Nephron progenitor cell (in vitro differentiated cells): Measurements from ENCODE around the gene CACNA2D3.

Experiments used
- DNase-seq: peaks from one replicate; pipeline ENCODE4 v3.0.0; 2021
- H3K27ac Mint-ChIP-seq: 2 replicates; pipeline ENCODE4 v1.8.0; 2021; ENCODE audit warnings: mild to moderate bottlenecking, moderate library complexity, mixed read lengths
- H3K27me3 Mint-ChIP-seq: 2 replicates; pipeline ENCODE4 v1.8.0; 2021; ENCODE audit warnings: mild to moderate bottlenecking, low read depth, mixed read lengths; ENCODE audit not compliant: poor library complexity
- H3K36me3 Mint-ChIP-seq: 2 replicates; pipeline ENCODE4 v1.8.0; 2021; ENCODE audit warnings: low read depth, mixed read lengths
- H3K4me1 Mint-ChIP-seq: 2 replicates; pipeline ENCODE4 v1.8.0; 2021; ENCODE audit warnings: mixed read lengths
- H3K4me3 Mint-ChIP-seq: 2 replicates; pipeline ENCODE4 v1.8.0; 2021; ENCODE audit warnings: mild to moderate bottlenecking, moderate library complexity, mixed read lengths
- H3K9me3 Mint-ChIP-seq: 2 replicates; pipeline ENCODE4 v1.8.0; 2021; ENCODE audit warnings: mild to moderate bottlenecking, moderate library complexity, mixed read lengths
- CTCF ChIP-seq: fragments of 200-600 bp; sonication (generic); IDR thresholded peaks from 2 replicates; pipeline ENCODE4 v1.5.0; 2021; ENCODE audit warnings: antibody characterized with exemption

The CACNA2D3 gene

GRCh38 chr3:55012091-55012490 is 889.7 kb downstream of the CACNA2D3 start:
- TF ChIP-seq CTCF, result no peak
- Mint-ChIP-seq H3K27ac (no peak overlapping the region), H3K36me3 (no peaks in the 10 kb centered on the region), H3K9me3 (no peaks in the 10 kb centered on the region), H3K4me1 (peaks cover 32% of the 10 kb centered on the region), H3K4me3 (no peak overlapping the region), H3K27me3 (peaks cover 7% of the 10 kb centered on the region)
- DNase-seq, result no peak

- Mint-ChIP-seq H3K27me3 (peaks cover 7% of the 10 kb centered on the region), H3K4me1 (peaks cover 21% of the 10 kb centered on the region), H3K9me3 (no peaks in the 10 kb centered on the region), H3K27ac (no peak overlapping the region), H3K4me3 (no peak overlapping the region), H3K36me3 (no peaks in the 10 kb centered on the region)
- no peak for TF ChIP-seq CTCF
- no peak for DNase-seq
These were observed 891.0 kb downstream of the CACNA2D3 start for GRCh38 chr3:55013145-55013925.

GRCh38 chr3:55014081-55014480 is 891.7 kb downstream of the CACNA2D3 start:
- no peak for TF ChIP-seq CTCF
- no peak overlapping the region for H3K27ac Mint-ChIP-seq
- H3K36me3 Mint-ChIP-seq, result no peaks in the 10 kb centered on the region
- no peaks in the 10 kb centered on the region for H3K9me3 Mint-ChIP-seq
- peaks cover 7% of the 10 kb centered on the region for H3K27me3 Mint-ChIP-seq
- no peak for DNase-seq
- H3K4me3 Mint-ChIP-seq, result no peak overlapping the region
- peaks cover 15% of the 10 kb centered on the region for H3K4me1 Mint-ChIP-seq

GRCh38 chr3:55014906-55015305 is 892.6 kb downstream of the CACNA2D3 start:
- Mint-ChIP-seq H3K27ac (no peak overlapping the region), H3K9me3 (no peaks in the 10 kb centered on the region), H3K27me3 (peaks cover 7% of the 10 kb centered on the region), H3K4me1 (peaks cover 7% of the 10 kb centered on the region), H3K4me3 (no peak overlapping the region), H3K36me3 (no peaks in the 10 kb centered on the region)
- TF ChIP-seq CTCF, result no peak
- DNase-seq, result no peak

GRCh38 chr3:55017876-55018275 is 895.5 kb downstream of the CACNA2D3 start:
- Mint-ChIP-seq H3K27me3 (no peaks in the 10 kb centered on the region), H3K27ac (no peak overlapping the region), H3K36me3 (no peaks in the 10 kb centered on the region), H3K4me1 (no peaks in the 10 kb centered on the region), H3K9me3 (no peaks in the 10 kb centered on the region), H3K4me3 (no peak overlapping the region)
- no peak for TF ChIP-seq CTCF
- no peak for DNase-seq

- Mint-ChIP-seq H3K4me3 (no peak overlapping the region), H3K36me3 (no peaks in the 10 kb centered on the region), H3K27ac (peak overlapping the region; percentile 22), H3K4me1 (peaks cover 20% of the 10 kb centered on the region), H3K27me3 (peaks cover 7% of the 10 kb centered on the region), H3K9me3 (no peaks in the 10 kb centered on the region)
- TF ChIP-seq CTCF, result no peak
- DNase-seq, result no peak
These were observed 908.6 kb downstream of the CACNA2D3 start for GRCh38 chr3:55030938-55031337.
